GM19238 (cell line): Measurements from ENCODE around the gene MLLT3.

Experiments
- DNase-seq: peaks from one replicate; pipeline ENCODE4 v3.0.0; 2011; ENCODE audit warnings: low spot score; ENCODE audit not compliant: insufficient read length

Gene MLLT3

DNA sequence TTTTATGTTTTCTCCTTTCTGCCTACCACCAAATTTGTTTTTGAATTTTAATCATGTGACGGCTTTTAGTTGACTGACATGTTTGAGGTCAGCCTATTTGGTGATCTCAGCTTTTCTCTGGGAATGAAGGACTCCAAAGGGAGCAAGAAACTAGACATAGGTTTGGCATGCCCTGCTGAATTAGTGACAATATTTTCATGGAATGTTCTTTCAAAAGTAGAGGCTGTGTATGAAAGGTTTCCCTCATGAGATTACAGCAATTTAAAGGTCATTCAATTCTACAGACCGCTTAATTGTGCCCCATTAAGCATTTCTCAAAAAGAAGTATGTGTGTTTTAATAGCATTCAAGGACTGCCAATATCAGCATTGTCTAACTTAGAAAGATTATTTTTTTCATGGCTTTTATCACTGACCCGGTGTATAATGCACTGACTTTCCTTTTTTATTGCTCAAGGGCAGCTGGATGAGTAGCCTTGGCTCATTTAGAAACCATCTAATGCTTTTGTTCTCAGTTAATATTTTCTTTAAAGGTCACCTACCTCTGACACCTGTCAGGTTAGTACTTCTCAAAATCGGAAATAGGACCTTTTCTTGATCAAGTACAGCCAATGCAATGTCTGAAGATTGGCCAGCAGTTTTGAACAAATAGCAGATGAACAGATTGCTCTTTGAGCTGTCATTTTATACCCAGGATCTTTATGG lies 8.1 kb upstream of the MLLT3 start:
- DNase-seq = no peak

DNA sequence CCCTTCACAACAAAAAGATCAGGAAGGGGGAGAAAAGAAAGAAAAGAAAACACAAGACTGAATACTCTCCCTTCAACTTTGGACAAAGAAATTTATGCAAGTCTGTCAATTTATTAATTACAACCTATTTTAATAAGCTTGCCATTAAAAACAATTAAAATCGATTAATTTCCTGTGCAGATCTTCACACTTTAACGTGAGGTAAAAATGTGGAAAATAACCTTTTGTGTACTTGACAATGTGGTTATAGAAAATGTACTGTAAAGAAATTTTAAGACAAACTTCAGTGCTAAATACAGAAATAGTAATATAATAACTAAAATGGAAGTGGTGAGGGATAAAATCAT lies 2.7 kb upstream of the MLLT3 start:
- no peak for DNase-seq

DNA sequence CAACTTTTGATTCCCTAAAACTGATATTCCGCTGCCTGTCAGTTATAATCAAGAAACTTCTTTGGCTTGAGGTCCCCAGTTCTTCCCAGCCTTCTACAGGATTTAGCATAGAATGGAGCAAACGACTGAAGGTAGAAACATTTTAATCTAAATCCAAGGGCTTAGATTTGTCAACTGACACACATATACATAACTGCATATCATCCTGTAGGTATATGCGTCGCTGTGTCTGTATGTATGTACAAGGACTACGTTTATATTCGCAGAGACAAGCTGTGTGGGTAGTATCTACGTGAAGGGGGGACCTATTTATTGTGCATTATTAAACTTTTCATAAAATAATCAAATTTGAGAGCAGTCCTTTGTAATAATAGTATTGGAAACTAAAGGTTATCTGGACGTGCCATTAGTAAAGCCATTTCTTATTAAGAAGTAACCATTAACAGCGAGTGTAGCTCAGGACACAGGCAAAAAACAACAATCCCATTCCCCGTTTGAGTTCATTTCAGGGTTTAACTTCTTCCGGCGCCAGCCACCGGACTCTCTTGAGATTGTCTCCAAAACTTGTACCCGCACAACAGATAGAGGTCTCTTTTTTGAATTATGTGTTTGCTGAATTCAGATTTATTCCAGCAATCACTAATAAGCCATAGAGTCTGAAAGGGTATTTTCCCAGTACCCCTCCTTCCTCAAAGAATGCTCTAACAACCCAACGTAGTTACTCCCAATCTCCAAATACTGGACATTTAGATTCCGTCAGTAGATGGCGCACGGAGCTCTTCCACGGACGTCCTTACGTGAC lies 2.1 kb upstream of the MLLT3 start:
- DNase-seq = peak; percentile 10

DNA sequence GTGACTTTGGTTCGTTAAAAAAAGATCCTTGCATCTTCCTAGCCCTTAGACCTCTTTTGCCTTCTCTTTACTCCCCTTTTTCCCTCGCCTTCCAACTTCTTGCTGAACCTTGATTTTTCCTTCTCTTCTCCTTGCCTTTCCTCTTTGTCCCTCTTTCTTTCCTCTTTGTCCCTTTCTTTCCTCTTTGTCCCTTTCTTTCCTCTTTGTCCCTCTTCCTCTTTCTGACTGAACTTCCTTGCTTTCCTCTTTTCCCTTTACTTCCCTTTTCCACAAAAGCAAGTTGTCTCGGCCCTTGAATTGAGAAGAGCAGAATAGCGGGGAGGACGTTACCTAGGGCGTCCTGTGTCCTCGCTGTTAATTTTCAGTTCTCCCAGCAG lies 1.4 kb upstream of the MLLT3 start:
- no peak for DNase-seq

- DNase-seq = no peak
Observed at GRCh38 chr9:20623021-20623747, 885 bp upstream of the MLLT3 start.

- DNase-seq = peak; percentile 13
Observed at GRCh38 chr9:20621471-20622329, 599 bp downstream of the MLLT3 start.

DNA sequence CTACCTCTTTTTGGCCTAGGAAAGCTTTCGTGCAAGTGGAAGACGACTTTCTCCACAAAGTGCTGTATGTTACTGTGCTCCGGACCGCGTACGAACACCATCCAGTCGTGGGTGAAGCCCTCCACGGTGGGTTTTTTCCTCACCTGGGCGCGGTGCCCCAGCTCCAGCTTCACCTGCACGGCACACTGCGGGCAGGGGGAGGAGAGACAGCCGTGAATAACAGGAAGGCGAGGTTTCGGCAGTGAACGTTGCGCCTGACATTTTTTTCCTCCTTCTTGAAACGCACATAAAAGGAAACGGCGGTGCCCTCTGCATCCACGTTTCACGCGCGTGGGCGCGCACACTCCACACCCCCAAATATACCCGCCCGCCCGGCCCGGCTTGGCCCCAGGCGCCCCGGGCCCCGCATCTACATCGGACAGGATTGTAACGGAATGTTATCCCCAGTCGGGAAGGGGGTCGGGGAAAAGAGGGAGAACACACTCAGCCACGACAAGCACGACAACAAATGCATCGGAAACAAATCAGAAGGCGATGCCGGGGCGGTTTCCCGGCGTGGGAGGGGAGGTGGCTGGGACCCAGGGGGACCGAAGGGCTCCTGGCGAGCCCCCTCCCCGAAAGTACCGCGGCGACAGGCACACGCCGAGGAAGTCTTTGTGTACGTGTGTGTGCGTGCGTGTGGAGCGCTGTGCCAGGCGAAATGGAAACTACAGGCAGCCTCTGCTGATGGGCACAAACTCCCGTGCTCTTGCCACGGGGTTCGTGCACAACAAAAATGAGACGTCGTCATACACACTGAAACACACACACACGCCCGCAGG lies 1.4 kb downstream of the MLLT3 start:
- no peak for DNase-seq

DNA sequence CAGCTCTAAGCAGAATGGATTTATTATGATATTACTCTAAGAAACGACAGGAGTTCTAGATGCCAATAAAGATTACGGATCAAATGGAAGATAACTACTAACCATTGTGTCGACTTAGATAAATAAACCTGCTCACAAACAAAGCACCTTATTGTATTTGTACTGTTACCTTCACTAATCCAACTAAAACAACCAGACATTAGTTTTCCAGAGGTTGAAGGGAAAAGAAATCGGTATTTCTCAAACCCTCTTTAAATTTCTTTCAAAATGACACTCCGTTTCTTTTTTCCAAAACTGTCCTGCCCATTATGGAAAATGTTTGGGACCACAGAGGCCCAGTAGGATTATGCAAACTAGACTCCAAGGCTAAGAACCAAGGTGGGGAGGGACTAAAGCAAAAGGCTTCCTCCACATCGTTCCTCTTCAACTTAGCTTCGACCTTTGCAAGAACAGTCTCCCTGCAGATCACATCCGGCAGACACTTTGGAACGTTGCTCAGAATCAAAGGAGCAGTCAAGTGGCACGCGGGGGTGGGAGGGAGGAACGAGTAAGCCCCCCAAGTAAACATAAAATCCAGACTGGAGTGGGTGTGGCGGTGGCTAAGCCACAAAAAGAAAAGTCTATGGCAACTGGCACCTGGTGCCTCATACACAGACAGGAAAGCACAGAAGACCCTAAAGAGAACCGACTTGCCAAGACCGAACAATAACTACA lies 2.7 kb downstream of the MLLT3 start:
- no peak for DNase-seq

GRCh38 chr9:20618361-20618802 lies 3.9 kb downstream of the MLLT3 start:
- no peak for DNase-seq

DNA sequence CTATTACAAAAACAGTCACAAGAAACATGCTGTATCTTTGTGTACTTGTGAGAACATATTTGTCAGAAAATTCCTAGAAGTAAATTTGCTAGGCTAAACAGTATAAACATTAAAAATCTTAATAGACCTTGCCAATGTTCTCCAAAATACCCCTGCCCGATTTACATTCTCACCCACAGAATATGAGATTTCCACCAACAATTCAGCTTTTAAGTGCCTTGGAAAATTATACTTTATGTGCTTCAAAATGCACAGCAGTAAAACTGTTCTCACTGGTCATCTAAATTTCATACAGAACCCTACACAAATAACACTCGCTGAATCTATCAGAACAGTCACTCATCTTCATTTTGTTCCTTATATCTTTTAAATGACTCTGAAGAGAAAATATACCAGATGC lies 5.5 kb downstream of the MLLT3 start:
- DNase-seq = no peak

DNA sequence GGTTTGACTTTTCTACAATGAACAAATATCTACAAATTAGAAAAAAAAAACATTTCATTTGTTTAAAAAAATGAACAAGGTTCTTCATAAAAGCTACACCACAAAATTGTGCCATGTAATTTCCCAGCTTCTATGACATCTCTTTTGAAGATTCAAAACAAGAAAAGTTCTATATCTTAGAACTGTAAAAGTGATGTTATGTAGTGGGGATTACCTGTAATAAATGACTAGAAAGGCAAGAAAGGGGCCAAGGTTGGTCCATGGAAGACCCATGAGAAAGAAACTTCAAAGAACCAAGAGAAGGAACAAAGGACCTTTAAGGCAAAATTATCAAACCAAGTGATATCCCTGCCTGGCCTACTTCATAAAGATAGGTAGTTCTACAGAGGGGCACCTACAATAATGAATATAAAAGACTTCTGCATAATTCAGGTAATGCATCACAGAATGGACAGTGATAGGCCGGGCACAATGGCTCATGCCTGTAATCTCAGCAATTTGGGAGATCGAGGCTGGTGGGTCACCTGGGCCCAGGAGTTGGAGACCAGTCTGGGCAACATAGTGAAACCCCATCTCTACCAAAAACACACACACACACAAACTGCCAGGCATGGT lies 7.6 kb downstream of the MLLT3 start:
- no peak for DNase-seq

DNA sequence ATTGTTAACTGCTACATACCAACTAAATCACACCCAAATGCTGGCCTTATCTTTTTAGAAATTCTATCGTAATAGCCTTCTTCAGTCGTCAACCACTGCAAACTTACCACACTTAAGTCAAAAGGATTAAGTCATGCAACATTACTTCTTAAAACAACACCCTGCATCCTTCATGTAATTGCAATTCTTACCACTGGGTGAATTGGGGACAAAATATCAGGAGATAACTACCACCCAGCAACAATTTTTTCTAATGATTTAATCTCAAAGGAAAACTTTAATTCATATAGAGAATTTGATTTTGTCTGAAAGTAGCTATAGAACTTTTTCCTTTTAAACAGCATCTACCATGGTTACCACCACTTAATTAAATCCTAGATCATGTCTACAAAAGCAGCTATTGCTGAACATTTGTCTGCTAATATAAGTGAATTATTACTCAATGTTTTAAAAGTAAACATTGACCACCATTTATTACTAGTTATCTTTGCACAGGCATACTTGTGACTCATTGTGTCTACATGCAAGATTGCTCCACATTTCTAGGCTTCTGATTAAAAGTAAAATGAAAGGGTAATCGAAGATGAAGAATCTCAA lies 10.5 kb downstream of the MLLT3 start:
- no peak for DNase-seq

DNA sequence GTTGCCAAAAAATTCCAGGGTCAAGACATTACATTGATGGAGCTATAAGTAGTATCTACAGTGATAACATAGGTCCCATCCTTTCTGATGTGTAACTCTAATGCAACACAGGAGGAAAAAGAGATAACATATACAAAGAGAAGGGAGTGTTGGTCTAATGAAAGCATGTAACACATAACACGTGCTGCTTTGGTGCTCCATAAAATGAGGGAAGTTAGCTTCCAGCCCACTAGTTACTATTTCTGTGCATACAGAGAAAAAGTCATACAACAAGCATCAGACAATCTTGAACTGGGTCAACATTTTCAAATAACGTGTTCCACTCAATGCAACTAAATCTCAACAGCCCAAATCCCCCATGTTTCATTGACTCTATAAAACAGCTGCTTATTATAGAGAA lies 11.7 kb downstream of the MLLT3 start:
- no peak for DNase-seq

DNA sequence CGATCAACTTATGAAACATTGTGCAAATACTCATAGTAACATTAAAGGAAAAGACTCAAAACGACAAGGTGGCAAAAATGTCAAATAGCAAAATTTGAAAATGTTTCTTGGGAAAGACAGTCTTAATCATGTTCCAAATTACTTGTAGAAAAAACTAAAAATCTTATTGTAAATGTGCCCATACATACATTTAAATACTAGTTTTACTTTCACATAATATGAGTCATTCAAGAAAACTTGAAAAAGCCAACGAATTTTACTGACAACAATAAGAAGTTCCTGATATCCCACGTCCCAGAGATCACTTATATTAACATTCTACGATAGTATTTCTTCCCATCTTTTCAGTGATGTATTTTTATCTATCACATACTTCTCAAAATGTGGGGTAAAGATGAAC lies 13.7 kb downstream of the MLLT3 start:
- DNase-seq = no peak

DNA sequence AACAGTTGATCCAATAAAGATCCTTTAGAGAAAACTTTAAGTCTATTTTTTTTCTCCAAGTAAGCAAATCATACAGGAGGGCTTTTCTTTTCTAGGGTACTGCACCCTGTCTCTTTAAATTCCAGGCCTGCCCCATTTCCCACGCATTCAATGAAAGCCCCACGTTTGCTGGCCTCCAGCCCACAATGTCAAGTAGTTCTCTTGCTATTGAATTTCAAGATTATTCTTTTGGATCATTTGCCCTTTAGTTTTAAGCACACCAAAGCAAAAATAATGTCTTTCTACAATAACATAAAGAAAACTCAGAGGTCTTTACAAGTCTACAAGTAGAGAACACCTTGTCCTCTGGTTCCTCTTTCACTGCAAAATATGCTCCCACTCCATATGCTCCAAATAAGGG lies 15.6 kb downstream of the MLLT3 start:
- DNase-seq = no peak

DNA sequence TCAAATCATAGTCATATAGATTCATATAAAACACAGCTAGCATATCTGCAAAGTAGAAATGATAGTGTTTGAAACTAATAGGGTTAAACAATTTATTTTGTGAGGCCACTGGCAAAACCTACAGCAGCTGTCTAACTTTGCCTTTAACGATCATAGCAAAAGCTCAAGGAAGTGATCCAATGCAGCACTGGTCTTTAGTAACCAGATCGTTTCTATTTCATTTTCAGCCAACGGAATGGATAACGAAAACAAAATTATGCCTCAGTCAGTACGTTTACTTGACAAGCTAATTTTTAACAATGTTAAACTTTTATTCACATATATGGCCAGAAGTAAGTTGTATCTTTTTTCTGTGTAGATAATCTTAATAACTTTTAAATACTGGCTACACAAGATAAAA lies 17.7 kb downstream of the MLLT3 start:
- no peak for DNase-seq

GRCh38 chr9:20603524-20604268 lies 18.6 kb downstream of the MLLT3 start:
- no peak for DNase-seq

GRCh38 chr9:20601292-20601691 lies 21.0 kb downstream of the MLLT3 start:
- DNase-seq = no peak
